Left ventricle myocardium superior (tissue), 1 donor: ENCODE data around the gene OR10H2. TPM values are rescaled to one million over a fixed set of nuclear protein-coding genes. Genes with fewer than 3 reads are reported as not detected.
"Not testable (repeated sequence)": the region's sequence is repeated elsewhere in the genome, so short reads cannot be mapped to it uniquely, and the experiment has no call there.

ENCODE experiments used
- ATAC-seq: fragments of 200-7000 bp; cut with Tn5 transposase; one replicate; pipeline ENCODE4 v1.9.1; 2020; ENCODE audit warnings: mild to moderate bottlenecking, moderate library complexity
- DNase-seq: peaks from one replicate; pipeline ENCODE4 v3.0.0-alpha.2; 2020
- intact Hi-C: fragments of 100-400 bp; cut with micrococcal nuclease; formaldehyde crosslinking; loops from one replicate; pipeline ENCODE4 v1.11.0; 2022
- long read RNA-seq: library from polyadenylated mRNA; unstranded; transcript quantifications from one replicate; pipeline ENCODE4 v2.0.0, GENCODE V29; 2021
- total RNA-seq: library from RNA; stranded (reverse); fragmentation: NEBNext Ultra II Directional; extraction: Animal tissue kit (Norgen Biotek cat#: 25700); gene quantifications from one replicate; pipeline ENCODE4 v1.2.1, GENCODE V29; 2021
- donor health status: DM: no; HTN: yes; CAD: no; lungs with severe emphysema.

Gene OR10H2, protein sequence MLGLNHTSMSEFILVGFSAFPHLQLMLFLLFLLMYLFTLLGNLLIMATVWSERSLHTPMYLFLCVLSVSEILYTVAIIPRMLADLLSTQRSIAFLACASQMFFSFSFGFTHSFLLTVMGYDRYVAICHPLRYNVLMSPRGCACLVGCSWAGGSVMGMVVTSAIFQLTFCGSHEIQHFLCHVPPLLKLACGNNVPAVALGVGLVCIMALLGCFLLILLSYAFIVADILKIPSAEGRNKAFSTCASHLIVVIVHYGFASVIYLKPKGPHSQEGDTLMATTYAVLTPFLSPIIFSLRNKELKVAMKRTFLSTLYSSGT
- total RNA-seq: not detected
- long read RNA-seq: 0 reads

GRCh38 chr19:15727724-15728123, at the start of gene OR10H2:
Gene OR10H2, plus strand, starts transcription at chr19:15728024. Its CDS starts 20 bp downstream, at chr19:15728044.
- intact Hi-C loops: no loop called here
- no peak for ATAC-seq

GRCh38 chr19:15679089-15679488, 48.7 kb upstream of the OR10H2 start:
- DNase-seq (no peak), ATAC-seq (no peak)
- intact Hi-C loops: no loop called here

More at GRCh38 chr19:15727724-15728123, at the start of gene OR10H2:
- no peak for DNase-seq

- ATAC-seq, DNase-seq, intact Hi-C loops: not testable (repeated sequence)
Measured at GRCh38 chr19:15679865-15680264, 48.0 kb upstream of the OR10H2 start.

GRCh38 chr19:15680478-15681322, 47.1 kb upstream of the OR10H2 start:
- DNase-seq (no peak), ATAC-seq (no peak)
- intact Hi-C loops: no loop called here

- DNase-seq: no peak
- no peak for ATAC-seq
- intact Hi-C loops: no loop called here
Measured at GRCh38 chr19:15683411-15683810, 44.4 kb upstream of the OR10H2 start.

DNA sequence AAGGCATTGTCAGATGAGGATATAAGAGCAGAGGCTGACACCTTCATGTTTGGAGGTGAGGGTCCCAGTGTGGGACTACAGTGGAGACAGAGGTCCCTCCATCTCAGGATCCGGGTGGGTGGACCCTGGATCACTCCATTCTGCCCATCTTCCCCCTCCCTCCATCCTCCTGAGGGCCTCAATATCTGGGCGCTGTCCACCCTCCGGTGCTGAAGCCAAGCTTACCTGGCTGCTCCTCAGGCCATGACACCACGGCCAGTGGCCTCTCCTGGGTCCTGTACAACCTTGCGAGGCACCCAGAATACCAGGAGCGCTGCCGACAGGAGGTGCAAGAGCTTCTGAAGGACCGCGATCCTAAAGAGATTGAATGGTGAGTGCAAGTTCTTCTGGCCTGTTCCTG, 43.0 kb upstream of the OR10H2 start:
- intact Hi-C loops: no loop called here
- ATAC-seq (no peak), DNase-seq (no peak)

GRCh38 chr19:15696654-15697194, 31.1 kb upstream of the OR10H2 start:
- intact Hi-C loops: no loop called here
- DNase-seq (no peak), ATAC-seq (no peak)

DNA sequence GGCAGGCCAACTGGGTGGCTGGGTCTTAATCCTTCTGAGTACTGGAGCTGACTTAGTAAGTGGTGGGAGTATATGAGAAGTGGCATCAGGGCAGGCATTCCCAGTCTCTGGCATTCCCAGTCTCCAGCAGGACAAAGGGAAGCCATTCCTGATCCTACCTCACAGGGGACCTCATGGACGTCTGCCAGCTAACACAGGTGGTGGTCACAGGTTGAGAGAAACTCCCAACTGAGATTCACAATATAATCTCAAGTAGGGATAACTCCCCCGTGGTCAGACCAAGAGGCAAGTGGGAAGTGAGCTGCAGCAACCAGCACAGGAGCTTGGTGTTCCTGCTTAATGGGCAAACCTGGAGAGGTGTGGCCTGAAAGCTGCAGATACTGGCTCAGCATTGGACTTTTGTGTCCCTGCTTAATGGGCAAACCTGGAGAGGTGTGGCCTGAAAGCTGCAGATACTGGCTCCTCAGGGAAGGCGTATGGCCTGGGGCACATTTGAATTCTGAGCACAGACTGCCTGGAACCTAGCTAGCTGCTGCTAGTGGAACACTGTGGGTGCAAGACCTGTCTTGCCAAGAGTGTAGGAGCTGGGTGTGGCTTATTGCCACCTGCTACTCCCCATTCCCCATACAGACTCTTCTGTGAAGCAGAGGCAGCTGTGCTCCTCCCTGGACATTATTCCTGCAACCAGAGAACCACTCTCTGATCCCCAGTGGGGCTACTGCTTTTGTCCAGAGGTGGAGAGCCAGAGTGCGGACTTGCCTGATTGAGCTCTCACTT, 25.9 kb upstream of the OR10H2 start:
- intact Hi-C loops: no loop called here
- no peak for ATAC-seq

DNA sequence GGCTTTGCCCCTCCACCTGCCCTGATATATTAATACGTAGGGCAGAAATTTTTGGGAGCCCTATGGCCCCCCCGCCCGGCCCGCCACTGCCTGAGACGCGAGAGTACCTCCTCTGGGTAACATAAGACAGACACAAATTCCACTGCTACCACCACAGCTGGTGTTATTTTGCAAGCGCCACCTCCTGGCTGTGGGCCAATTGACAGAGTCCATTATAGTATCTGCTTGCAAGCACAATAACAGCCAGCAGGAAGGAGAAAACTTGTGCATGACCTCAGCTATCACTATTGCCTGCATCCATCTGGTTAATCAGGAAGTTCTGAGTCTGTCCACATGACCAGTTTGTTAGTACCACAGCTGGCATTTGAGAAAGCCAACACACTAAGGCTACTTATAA, 25.3 kb upstream of the OR10H2 start:
- intact Hi-C loops: no loop called here
- ATAC-seq (peak; percentile 92), DNase-seq (peak; percentile 87)

More for the DNA sequence above, 25.9 kb upstream of the OR10H2 start:
- no peak for DNase-seq

DNA sequence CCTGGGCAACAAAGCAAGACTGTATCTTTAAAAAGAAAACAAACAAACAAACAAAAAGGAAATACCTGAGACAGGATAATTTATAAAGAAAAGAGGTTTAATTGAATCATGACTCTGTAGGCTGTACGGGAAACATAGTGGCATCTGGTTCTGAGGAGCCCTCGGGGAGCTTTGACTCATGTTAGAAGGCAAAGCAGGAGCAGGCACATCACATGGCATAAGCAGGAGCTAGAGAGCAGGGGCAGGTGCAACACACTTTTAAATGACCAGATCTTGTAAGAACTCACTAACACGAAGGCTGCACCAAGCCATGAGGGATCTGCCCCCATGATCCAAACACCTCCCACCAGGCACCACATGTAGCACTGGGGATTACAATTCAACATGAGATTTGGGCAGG, 13.2 kb upstream of the OR10H2 start:
- no peak for ATAC-seq
- intact Hi-C loops: no loop called here
- DNase-seq: no peak

DNA sequence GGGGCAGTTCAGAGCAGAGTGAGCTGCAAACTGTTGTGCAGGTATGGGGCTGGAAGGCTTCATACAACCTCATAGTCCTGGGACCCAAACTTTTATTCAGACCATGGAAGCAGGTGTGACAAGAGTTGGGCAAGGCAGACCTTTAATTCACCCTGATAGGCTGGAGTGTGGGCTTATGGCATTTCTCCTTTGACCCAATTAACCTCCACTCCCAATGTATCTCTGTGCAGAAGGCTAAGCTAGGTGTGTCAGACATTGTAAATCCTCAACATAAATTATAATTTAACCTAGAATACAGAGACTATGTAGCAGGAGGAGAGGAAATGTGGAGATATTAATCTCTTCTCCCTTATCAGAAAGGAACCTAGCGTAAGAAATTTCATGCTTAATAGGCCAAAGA, 12.2 kb upstream of the OR10H2 start:
- ATAC-seq (no peak), DNase-seq (no peak)
- intact Hi-C loops: no loop called here

DNA sequence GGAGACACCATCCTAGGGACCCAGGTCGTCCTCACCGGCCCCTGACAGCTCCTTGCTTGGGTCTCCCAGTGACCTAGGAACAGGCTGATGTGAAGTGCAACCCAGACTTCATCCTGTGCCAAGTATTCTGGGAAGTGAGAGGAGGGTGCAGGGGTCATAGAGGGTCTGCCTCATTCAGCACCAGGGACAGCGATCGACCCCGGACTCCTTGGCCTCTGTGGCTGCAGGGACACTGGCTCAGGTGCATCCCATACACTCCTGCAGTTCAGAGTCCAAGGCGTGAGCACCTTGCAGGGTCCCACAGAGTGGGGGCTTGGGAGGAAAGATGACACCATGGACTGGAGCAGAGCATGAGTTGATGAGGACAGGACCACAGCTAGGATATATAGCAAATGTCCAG, 10.0 kb upstream of the OR10H2 start:
- DNase-seq (no peak), ATAC-seq (no peak)
- intact Hi-C loops: no loop called here

DNA sequence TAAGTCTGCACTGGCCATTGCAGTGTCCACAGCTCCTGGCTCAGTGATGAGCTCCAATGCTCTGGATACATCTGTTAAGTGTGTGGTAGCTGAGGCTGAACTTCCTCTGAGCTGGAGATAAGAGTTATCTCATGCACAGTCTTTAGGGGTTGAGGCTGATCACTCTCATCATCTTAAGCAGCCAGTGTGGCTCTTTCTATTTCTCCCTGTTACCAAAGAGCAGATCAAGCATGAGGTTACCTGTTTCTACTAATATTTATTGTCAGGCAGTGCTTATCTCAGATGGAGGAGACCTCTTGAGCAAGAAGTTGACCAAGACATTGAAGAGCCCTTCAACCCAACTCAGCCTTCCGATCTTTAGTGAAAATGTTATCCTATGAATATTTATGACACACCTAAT, 6.6 kb upstream of the OR10H2 start:
- intact Hi-C loops: no loop called here
- DNase-seq (no peak), ATAC-seq (no peak)

DNA sequence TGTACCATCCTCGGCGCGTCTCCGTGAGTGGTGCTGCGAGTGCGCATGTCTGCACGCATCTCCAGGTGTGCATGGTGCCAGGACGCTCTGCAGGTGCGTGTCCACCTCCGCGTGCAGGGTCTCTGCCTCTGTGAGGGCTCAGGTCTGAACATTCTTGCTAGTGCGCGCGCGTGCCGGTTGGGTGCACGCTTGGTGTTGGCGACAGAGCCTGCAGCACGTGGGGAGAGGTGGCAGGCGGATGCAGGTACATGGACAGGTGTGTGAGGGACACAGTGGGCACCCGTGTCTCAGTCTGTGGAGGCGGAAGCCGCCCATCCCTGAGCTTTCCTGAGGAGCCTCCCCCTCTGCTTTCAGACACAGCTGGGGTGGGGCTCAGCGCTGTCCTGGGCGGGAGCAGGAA, 4.9 kb upstream of the OR10H2 start:
- intact Hi-C loops: no loop called here
- ATAC-seq (no peak), DNase-seq (no peak)

GRCh38 chr19:15730538-15730937, 2.7 kb downstream of the OR10H2 start:
- no peak for DNase-seq
- intact Hi-C loops: no loop called here
- no peak for ATAC-seq

GRCh38 chr19:15732388-15732787, 4.6 kb downstream of the OR10H2 start:
- intact Hi-C loops: no loop called here
- ATAC-seq (no peak), DNase-seq (no peak)

GRCh38 chr19:15733895-15734294, 6.1 kb downstream of the OR10H2 start:
- DNase-seq (no peak), ATAC-seq (no peak)
- intact Hi-C loops: no loop called here

GRCh38 chr19:15737722-15738121, 9.9 kb downstream of the OR10H2 start, which contains the start of gene OR10H3:
Gene OR10H3, plus strand, starts transcription at chr19:15737985. Its CDS starts 3,408 bp downstream, at chr19:15741393.
- no peak for ATAC-seq
- no peak for DNase-seq
- intact Hi-C loops: no loop called here

DNA sequence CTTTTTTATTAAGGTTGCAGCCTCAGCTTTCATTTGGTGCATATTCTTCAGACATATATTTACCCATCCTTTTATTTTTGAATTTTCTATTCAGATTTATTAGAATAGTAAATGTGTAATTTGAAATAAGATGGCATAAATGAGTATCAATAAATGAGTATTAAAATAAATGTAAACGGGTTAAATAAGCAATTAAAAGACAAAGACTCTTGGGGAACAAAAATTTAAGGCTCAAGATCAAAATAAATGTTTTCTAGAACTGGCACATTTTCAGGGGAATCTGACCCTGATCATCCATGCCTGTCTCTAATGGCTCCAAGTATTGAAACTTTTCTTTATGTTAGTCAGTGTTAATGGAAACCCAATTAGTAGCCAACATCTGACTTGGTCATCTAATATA, 13.0 kb downstream of the OR10H2 start:
- intact Hi-C loops: no loop called here
- ATAC-seq (no peak), DNase-seq (no peak)
